HepG2 (cell line): ENCODE data around the gene JPH4. TPM values are rescaled to one million over a fixed set of nuclear protein-coding genes. Genes with fewer than 3 reads are reported as not detected.
"Not testable (repeated sequence)": the region's sequence is repeated elsewhere in the genome, so short reads cannot be mapped to it uniquely, and the experiment has no call there.

Source experiments
- ATAC-seq: fragments of 200-7000 bp; cut with Tn5 transposase; 3 replicates; pipeline ENCODE4 v1.9.1; 2020; ENCODE audit warnings: mild to moderate bottlenecking, moderate library complexity
- BruUV-seq: library from RNA; stranded (reverse); fragments of 400-500 nt; replicated peaks from 2 replicates; lab custom pipeline; 2021; lab: Mats Ljungman, UMichigan
- CTCF ChIA-PET: fragments of 300-600 bp; formaldehyde crosslinking; extraction: SDS; loops from one replicate; lab custom pipeline; 2021; ENCODE audit warnings: low total read pairs, inconsistent platforms, low intra/inter-chr PET ratio; lab: Yijun Ruan, JAX
- POLR2A ChIA-PET: fragments of 350-600 bp; sonication (Branson Sonifier 250); formaldehyde crosslinking; loops from one replicate; lab custom pipeline; 2020; ENCODE audit warnings: antibody characterized with exemption, inconsistent platforms; lab: Yijun Ruan, JAX
- DNase-seq: peaks from one replicate; pipeline ENCODE4 v3.0.0-alpha.2; 2015; ENCODE audit warnings: low spot score
- FAIRE-seq: peaks from 3 replicates; lab custom pipeline; 2011; peaks lifted over from hg19 to GRCh38; lab: Jason Lieb, UNC
- H2AFZ ChIP-seq: one replicate; pipeline ENCODE4 v1.6.1; 2011; ENCODE audit warnings: low read length, inconsistent platforms
- H3K27ac ChIP-seq: fragments of 300-600 bp; 3 replicates; pipeline ENCODE4 v1.8.0; 2011; ENCODE audit warnings: mixed run types, mild to moderate bottlenecking, mixed read lengths, low read length, inconsistent platforms; ENCODE audit not compliant: insufficient read depth; ENCODE audit errors: extremely low read length
- H3K27me3 ChIP-seq, 2 experiments: fragments of 200-600 bp in 1 of 2; 2 replicates in 1 of 2; 3 replicates in 1 of 2; pipeline versions ENCODE4 v1.6.0 to v1.8.0; 2011; ENCODE audit warnings: low read length in 2 of 2, mild to moderate bottlenecking in 2 of 2, moderate library complexity in 2 of 2, inconsistent platforms in 1 of 2; ENCODE audit not compliant: insufficient read depth in 2 of 2, control insufficient read depth in 1 of 2
- H3K36me3 ChIP-seq, 2 experiments: fragments of 200-600 bp in 1 of 2; replicated peaks in 1 of 2; 2 replicates in 1 of 2; 3 replicates in 1 of 2; pipeline versions ENCODE4 v1.5.1 to v1.8.0; 2011; ENCODE audit warnings: low read length in 2 of 2, inconsistent platforms in 1 of 2; ENCODE audit not compliant: insufficient read depth in 2 of 2, control insufficient read depth in 1 of 2
- H3K4me1 ChIP-seq: 2 replicates; pipeline ENCODE4 v1.5.1; 2012; ENCODE audit warnings: low read length, inconsistent platforms; ENCODE audit not compliant: insufficient read depth
- H3K4me2 ChIP-seq: 2 replicates; pipeline ENCODE4 v1.6.0; 2011; ENCODE audit warnings: low read depth, low read length, inconsistent platforms
- H3K4me3 ChIP-seq, 3 experiments: fragments of 200-600 bp in 1 of 3; sonication (generic), shearing (Covaris generic) in 1 of 3; replicated peaks in 1 of 3; 2 replicates each; pipeline ENCODE4 v1.5.1; 2011 to 2016; ENCODE audit warnings: low read length in 3 of 3, inconsistent platforms in 2 of 3, low read depth in 2 of 3, mild to moderate bottlenecking in 2 of 3, control low read depth in 1 of 3, mixed read lengths in 1 of 3; ENCODE audit not compliant: insufficient read depth in 1 of 3
- H3K79me2 ChIP-seq: one replicate; pipeline ENCODE4 v1.6.1; 2011; ENCODE audit warnings: low read length, inconsistent platforms; ENCODE audit not compliant: insufficient read depth
- H3K9ac ChIP-seq: 2 replicates; pipeline ENCODE4 v1.6.0; 2011; ENCODE audit warnings: mild to moderate bottlenecking, low read depth, low read length, inconsistent platforms; ENCODE audit not compliant: insufficient read depth
- H3K9me3 ChIP-seq: 2 replicates; pipeline ENCODE4 v1.5.1; 2012; ENCODE audit warnings: mild to moderate bottlenecking, low read length
- H4K20me1 ChIP-seq: 2 replicates; pipeline ENCODE4 v1.6.0; 2011; ENCODE audit warnings: inconsistent platforms, mild to moderate bottlenecking, low read length, moderate library complexity; ENCODE audit not compliant: insufficient read depth
- BORCS8-MEF2B ChIP-seq: sonication (generic); formaldehyde crosslinking; IDR thresholded peaks from 2 replicates; pipeline ENCODE4 v1.8.0; 2022; ENCODE audit warnings: mild to moderate bottlenecking, missing genetic modification reagents
- CHD4 ChIP-seq: fragments of 200-600 bp; sonication (generic); IDR thresholded peaks from 2 replicates; pipeline ENCODE4 v1.7.0; 2017; ENCODE audit warnings: mild to moderate bottlenecking, low read length, borderline replicate concordance
- ELF1 ChIP-seq: sonication (generic); formaldehyde crosslinking; IDR thresholded peaks from 2 replicates; pipeline ENCODE4 v1.4.0; 2020; ENCODE audit warnings: missing genetic modification reagents
- ERF ChIP-seq: IDR thresholded peaks from 2 replicates; pipeline ENCODE4 v1.6.1; 2018; ENCODE audit warnings: missing biosample characterization, missing genetic modification reagents
- NFATC3 ChIP-seq: sonication (generic); formaldehyde crosslinking; IDR thresholded peaks from 2 replicates; pipeline ENCODE4 v1.5.1; 2020; ENCODE audit warnings: mild to moderate bottlenecking, missing genetic modification reagents
- PHF21A ChIP-seq: sonication (generic); formaldehyde crosslinking; IDR thresholded peaks from 2 replicates; pipeline ENCODE4 v1.5.0; 2020; ENCODE audit warnings: mild to moderate bottlenecking, missing genetic modification reagents
- SATB2 ChIP-seq: sonication (generic); formaldehyde crosslinking; IDR thresholded peaks from 2 replicates; pipeline ENCODE4 v1.5.0; 2020; ENCODE audit warnings: missing genetic modification reagents
- SOX6 ChIP-seq, 2 experiments: fragments of 450-650 bp in 1 of 2; sonication (generic) in 1 of 2; formaldehyde crosslinking in 1 of 2; IDR thresholded peaks; 2 replicates each; pipeline versions ENCODE4 v1.4.0 to v1.6.1; 2017 to 2020; ENCODE audit warnings: antibody characterized with exemption in 1 of 2, mild to moderate bottlenecking in 1 of 2, missing genetic modification reagents in 1 of 2
- SP5 ChIP-seq: IDR thresholded peaks from 2 replicates; pipeline ENCODE4 v1.6.1; 2016; ENCODE audit warnings: low read depth, borderline replicate concordance
- TCF7 ChIP-seq: sonication (generic); IDR thresholded peaks from 2 replicates; pipeline ENCODE4 v1.6.1; 2016; ENCODE audit warnings: antibody characterized with exemption, low read depth
- ZNF24 ChIP-seq: fragments of 450-650 bp; IDR thresholded peaks from 2 replicates; pipeline ENCODE4 v1.6.1; 2017; ENCODE audit warnings: antibody characterized with exemption, mild to moderate bottlenecking
- ZNF263 ChIP-seq: sonication (generic); formaldehyde crosslinking; IDR thresholded peaks from 2 replicates; pipeline ENCODE4 v1.4.0; 2020; ENCODE audit warnings: missing genetic modification reagents
- ZNF337 ChIP-seq: sonication (generic); formaldehyde crosslinking; IDR thresholded peaks from 2 replicates; pipeline ENCODE4 v1.5.1; 2020; ENCODE audit warnings: missing genetic modification reagents, low read depth, mild to moderate bottlenecking, borderline replicate concordance
- ZNF776 ChIP-seq: sonication (generic); formaldehyde crosslinking; IDR thresholded peaks from 2 replicates; pipeline ENCODE4 v1.4.0; 2020; ENCODE audit warnings: mild to moderate bottlenecking, missing genetic modification reagents
- ZNF792 ChIP-seq: IDR thresholded peaks from 2 replicates; pipeline ENCODE4 v1.6.1; 2016
- ZNF883 ChIP-seq: sonication (generic); formaldehyde crosslinking; IDR thresholded peaks from 2 replicates; pipeline ENCODE4 v1.5.1; 2020; ENCODE audit warnings: mild to moderate bottlenecking, missing genetic modification reagents; ENCODE audit errors: not compliant biosample characterization
- WGBS: methylation state at CpG from one replicate; pipeline ENCODE4 v1.1.6; 2017; ENCODE audit warnings: low lambda C conversion rate; 5-methylcytosine and 5-hydroxymethylcytosine counted together
- in situ Hi-C: cut with HindIII; loops from 2 replicates; pipeline ENCODE4 v1.10.0; 2017; ENCODE audit warnings: low pct_unique_long_range_greater_than_20kb; ENCODE audit not compliant: extremely low pct_ligation_motif_present
- intact Hi-C: fragments of 100-400 bp; cut with micrococcal nuclease; formaldehyde crosslinking; loops from one replicate; pipeline ENCODE4 v1.10.0; 2022; ENCODE audit not compliant: unreplicated experiment
- polyA plus RNA-seq, 8 experiments: library from polyadenylated mRNA; depleted of rRNA in 3 of 8; stranded (reverse) in 7 of 8; unstranded in 1 of 8; fragments of >200 nt; fragmentation: Illumina TruSeq in 4 of 8; extraction: Trizol in 4 of 8; gene quantifications; 2 replicates each; pipeline versions ENCODE4 v1.2.1 to v1.2.3, GENCODE V29; 2011 to 2016; ENCODE audit warnings: low read depth in 4 of 8, missing spikeins in 1 of 8, mixed read lengths in 1 of 8; ENCODE audit not compliant: insufficient read depth in 1 of 8
- total RNA-seq, 5 experiments: library from RNA; depleted of rRNA; stranded (reverse); fragments of >200 nt; fragmentation: Illumina TruSeq; extraction: Trizol; gene quantifications; 2 replicates each; pipeline ENCODE4 v1.2.3, GENCODE V29; 2016; ENCODE audit warnings: low read depth in 1 of 5
- TF ChIP-seq, protein P1 (sequence below): sonication (generic); formaldehyde crosslinking; IDR thresholded peaks from 2 replicates; pipeline ENCODE4 v1.4.0; 2020; ENCODE audit warnings: missing genetic modification reagents
- TF ChIP-seq, protein P2 (sequence below): IDR thresholded peaks from 2 replicates; pipeline ENCODE4 v1.6.1; 2016; ENCODE audit warnings: missing genetic modification reagents, missing compliant biosample characterization
- TF ChIP-seq, protein P3 (sequence below): IDR thresholded peaks from 2 replicates; pipeline ENCODE4 v1.6.1; 2016; ENCODE audit warnings: missing compliant biosample characterization, missing genetic modification reagents, borderline replicate concordance

JPH4 gene
- total and polyA plus RNA-seq, 2 of the 13 experiments (the other 11 are each of a cell fraction or from before 2014, with no cell fraction given): 0.08 to 0.22 TPM

DNA sequence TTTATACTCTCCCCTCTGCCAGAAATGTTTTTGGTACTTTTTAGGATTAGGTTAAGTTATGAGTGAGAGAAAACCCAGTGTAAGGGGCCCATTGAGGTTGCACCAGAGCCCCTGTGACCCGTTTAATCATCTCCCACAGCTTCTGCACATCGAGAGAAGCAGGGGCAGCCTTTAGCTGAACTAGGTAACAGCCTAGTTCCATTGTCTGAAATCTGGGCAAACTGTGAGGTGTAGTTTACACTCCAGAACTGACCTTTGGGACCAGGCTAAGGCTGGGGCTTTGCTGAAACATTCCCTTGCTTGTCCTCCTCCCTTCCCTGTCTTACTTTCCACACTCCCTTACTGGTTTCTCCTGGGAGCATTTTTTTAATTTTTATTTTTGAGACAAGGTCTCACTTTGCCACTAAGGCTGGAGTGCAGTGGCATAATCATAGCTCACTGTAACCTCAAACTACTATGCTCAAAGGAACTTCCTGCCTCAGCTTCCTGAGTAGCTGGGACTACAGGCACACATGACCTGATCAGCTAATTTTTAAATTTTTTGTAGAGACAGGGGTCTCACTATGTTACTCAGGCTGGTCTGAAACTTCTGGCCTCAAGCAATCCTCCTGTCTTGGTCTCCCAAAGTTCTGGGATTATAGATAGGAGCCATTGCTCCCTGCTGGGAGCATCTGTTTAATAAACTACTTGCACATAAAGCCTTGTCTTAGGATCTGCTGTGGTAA lies 31.7 kb upstream of the JPH4 start (continued):
- TF ChIP-seq, protein P1, sequence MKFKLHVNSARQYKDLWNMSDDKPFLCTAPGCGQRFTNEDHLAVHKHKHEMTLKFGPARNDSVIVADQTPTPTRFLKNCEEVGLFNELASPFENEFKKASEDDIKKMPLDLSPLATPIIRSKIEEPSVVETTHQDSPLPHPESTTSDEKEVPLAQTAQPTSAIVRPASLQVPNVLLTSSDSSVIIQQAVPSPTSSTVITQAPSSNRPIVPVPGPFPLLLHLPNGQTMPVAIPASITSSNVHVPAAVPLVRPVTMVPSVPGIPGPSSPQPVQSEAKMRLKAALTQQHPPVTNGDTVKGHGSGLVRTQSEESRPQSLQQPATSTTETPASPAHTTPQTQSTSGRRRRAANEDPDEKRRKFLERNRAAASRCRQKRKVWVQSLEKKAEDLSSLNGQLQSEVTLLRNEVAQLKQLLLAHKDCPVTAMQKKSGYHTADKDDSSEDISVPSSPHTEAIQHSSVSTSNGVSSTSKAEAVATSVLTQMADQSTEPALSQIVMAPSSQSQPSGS (CRISPR knock-in tag): peak; percentile 44; the same call in 1 of the 2 replicates
- TF ChIP-seq SATB2 (CRISPR knock-in tag): peak; percentile 52; the same call in 1 of the 2 replicates
- no peak for TF ChIP-seq ZNF776 (CRISPR knock-in tag)
- peak; percentile 92 for TF ChIP-seq ERF (CRISPR knock-in tag)
- TF ChIP-seq, all 625 proteins: peak for 215

DNA sequence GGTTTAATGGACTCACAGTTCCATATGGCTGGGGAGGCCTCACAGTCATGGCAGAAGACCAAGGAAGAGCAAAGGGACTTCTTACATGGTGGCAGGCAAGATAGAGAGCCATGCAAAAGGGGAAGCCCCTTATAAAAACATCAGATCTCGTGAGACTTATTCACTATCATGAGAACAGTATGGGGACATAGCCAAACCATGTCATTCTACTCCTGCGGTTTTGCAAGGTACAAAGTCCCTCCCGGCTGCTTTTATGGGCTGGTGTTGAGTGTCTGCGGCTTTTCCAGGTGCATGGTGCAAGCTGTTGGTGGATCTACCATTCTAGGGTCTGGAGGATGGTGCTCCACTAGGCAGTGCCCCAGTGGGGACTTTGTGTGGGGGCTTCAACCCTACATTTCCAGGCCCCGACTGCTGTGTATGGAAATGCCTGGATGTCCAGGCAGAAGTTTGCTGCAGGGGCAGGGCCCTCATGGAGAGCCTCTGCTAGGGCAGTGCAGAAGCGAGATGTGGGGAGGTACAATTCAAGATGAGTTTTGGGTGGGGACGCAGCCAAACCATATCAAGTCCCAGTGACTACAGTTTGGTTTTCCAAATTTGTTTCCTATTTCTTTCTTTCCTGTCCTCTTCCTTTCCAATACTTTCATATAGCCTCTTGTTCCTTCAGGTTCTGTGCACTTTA lies 31.0 kb upstream of the JPH4 start:
- H3K27me3 ChIP-seq; in situ Hi-C loops; H2AFZ ChIP-seq; H4K20me1 ChIP-seq; H3K9me3 ChIP-seq; H3K79me2 ChIP-seq; H3K36me3 ChIP-seq; TF ChIP-seq SOX6 (IDR thresholded peaks at IDR 0.05): not testable (repeated sequence)
- Histone ChIP-seq H3K4me1 (peaks cover 96% of the 10 kb centered on the region), H3K9ac (peak overlapping the region; percentile 54), H3K27ac (peak overlapping the region; percentile 89), H3K4me3 (peak overlapping the region in 2 of 3 experiments; percentile 33 to 54; a peak in 4 of 6 replicates), H3K4me2 (peak overlapping the region; percentile 86)
- ChIA-PET CTCF (interaction anchor here (1.1 to 2.4 kb wide), 2 partner anchors 22 to 24 kb away, joined by 3 to 8 read pairs; no protein-coding TSS in a partner anchor), POLR2A (interaction anchor here (0.8 to 14.7 kb wide), 25 partner anchors 8 to 633 kb away, joined by 3 to 1105 read pairs (median 5); partner anchors contain the start of genes ACIN1, BCL2L2, C14orf119 and DHRS2)
- DNase-seq: peak; percentile 99
- peak; percentile 75 for ATAC-seq
- TSS peak; percentile 79 for BruUV-seq
- WGBS: 9% methylated on average over 7 of the region's 7 CpGs
- intact Hi-C loops: loop anchor here (1.0 to 5.0 kb wide), 3 partner anchors 7 to 483 kb away; partner anchors contain the start of gene PCK2
- FAIRE-seq: peak; percentile 42
- TF ChIP-seq SOX6 (CRISPR knock-in tag; IDR thresholded peaks at IDR 0.05): peak; percentile 78; the same call in 1 of the 2 replicates
- TF ChIP-seq PHF21A (CRISPR knock-in tag): 0 out of 2 replicates have a peak, but pooled peaks have one; percentile 59
- TF ChIP-seq ZNF263 (CRISPR knock-in tag): peak; percentile 94
- peak; percentile 40; the same call in 1 of the 2 replicates for TF ChIP-seq ELF1
- TF ChIP-seq, protein P2, sequence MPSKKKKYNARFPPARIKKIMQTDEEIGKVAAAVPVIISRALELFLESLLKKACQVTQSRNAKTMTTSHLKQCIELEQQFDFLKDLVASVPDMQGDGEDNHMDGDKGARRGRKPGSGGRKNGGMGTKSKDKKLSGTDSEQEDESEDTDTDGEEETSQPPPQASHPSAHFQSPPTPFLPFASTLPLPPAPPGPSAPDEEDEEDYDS (CRISPR knock-in tag): peak; percentile 91
- TF ChIP-seq TCF7: peak; percentile 87
- peak; percentile 58; the same call in 1 of the 2 replicates for TF ChIP-seq ZNF24
- peak; percentile 72; the same call in 1 of the 2 replicates for TF ChIP-seq NFATC3 (CRISPR knock-in tag)
- TF ChIP-seq, protein P3, sequence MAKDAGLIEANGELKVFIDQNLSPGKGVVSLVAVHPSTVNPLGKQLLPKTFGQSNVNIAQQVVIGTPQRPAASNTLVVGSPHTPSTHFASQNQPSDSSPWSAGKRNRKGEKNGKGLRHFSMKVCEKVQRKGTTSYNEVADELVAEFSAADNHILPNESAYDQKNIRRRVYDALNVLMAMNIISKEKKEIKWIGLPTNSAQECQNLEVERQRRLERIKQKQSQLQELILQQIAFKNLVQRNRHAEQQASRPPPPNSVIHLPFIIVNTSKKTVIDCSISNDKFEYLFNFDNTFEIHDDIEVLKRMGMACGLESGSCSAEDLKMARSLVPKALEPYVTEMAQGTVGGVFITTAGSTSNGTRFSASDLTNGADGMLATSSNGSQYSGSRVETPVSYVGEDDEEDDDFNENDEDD (CRISPR knock-in tag): 0 out of 2 replicates have a peak, but pooled peaks have one; percentile 43
- 0 out of 2 replicates have a peak, but pooled peaks have one; percentile 55 for TF ChIP-seq BORCS8-MEF2B (CRISPR knock-in tag)
- TF ChIP-seq ZNF337 (CRISPR knock-in tag): peak; percentile 86
- TF ChIP-seq SP5 (CRISPR knock-in tag): peak; percentile 30
- peak; percentile 96 for TF ChIP-seq CHD4
- TF ChIP-seq ZNF792 (CRISPR knock-in tag): 0 out of 2 replicates have a peak, but pooled peaks have one; percentile 24
- TF ChIP-seq ZNF883: peak; percentile 75
